ENCODE measurements around the gene NTN1.

Gene NTN1

DNA sequence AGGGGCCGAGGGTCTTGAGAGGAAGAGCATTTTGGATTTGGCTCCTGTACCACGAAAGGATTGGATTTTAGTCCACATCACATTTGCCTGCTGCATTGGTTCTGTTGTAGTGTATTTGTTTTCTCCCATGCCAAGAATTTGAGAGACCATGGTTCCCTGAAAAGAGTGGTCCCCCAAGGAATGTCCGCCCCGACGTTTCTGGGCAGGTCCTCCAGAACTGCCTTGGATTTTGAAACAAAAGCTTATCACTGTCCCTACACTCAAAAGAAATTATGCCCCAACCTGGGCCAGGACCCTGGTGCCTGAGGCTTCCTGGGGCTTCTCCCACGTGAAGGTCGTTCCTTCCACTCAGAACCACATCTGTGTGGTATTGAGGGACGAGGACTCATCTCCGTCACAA is 10.8 kb downstream of the NTN1 start:
- no peak for FAIRE-seq
- no peak for DNase-seq (ENCODE audit: insufficient read length, low spot score)

DNA sequence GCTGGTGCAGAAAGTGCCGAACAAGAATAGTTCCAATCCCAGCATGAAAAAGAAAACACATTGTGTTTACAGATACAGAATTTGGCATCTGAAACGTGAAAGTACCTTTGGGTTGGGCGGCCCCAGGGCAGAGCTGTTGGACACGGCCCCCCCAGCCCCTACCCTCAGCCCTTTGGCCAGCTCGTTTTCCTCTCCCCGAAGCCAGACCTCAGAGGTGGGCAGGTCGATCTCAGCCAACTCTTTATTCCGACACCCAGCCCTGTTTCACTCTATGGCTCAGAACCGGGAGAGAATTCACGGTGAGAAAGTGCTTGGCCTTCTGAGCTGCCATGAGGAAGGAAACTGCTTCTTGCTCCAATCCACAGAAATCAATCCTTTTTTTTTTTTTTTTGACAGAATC is 11.3 kb downstream of the NTN1 start:
- DNase-seq (ENCODE audit: insufficient read length, low spot score), result no peak
- FAIRE-seq, result no peak

DNA sequence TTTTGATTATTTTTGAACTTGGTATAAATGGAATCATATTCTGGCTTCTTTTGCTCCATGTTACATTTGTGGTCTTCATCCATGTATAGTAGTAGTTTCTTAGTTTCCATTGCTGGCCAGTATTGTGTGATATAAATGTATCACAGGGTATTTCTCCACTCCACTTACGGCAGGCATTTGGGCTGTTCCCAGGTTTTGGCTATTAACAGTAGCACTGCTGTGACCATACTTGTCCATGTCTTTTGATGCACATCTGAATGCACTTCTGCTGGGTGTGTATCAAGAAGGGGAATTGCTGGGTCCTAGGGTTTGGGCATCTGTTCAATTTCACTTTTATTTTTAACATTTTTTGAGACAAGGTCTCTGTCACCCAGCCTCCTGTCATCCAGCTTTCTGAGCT is 13.9 kb downstream of the NTN1 start:
- no peak for DNase-seq (ENCODE audit: insufficient read length, low spot score)
- no peak for FAIRE-seq

DNA sequence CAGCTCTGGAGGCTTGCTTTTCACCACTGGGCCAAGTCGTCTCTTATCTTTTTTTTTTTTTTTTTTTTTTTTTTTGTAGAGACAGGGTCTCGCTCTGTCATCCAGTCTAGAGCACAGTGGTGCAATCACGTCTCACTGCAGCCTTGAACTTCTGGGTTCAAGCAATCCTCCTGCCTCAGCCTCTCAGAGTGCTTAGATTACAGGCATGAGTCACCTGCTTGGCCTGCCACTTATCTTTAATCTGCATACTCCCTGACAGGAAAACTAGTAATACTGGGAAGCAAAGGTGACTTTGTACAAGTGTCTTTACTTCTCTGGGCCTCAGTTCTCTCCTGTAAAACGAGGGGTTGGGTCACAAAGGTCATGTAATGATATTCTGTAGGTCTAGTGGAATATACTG is 15.0 kb downstream of the NTN1 start:
- FAIRE-seq (peak; percentile 42), DNase-seq (ENCODE audit: insufficient read length, low spot score) (no peak)

DNA sequence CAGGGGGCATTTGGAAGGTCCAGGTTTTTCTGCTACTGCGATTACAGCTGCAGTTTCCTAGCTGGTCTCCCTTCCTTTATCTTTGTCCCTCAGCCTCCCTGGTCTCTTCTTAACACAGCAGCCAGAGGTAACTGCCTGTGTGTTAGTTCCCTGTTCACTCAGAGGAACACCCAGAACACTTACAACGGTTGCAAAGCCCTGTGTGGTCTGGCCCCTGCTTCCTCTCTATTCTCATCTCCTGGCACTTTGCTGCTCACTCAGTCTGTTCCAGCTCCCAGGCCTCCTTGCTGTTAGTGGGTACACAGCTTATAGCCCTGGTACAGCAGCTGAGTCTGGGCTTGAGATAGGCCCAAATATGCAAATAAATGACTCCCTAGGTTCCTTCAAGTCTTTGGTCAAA is 16.4 kb downstream of the NTN1 start:
- DNase-seq (ENCODE audit: insufficient read length, low spot score), result no peak
- FAIRE-seq, result no peak

DNA sequence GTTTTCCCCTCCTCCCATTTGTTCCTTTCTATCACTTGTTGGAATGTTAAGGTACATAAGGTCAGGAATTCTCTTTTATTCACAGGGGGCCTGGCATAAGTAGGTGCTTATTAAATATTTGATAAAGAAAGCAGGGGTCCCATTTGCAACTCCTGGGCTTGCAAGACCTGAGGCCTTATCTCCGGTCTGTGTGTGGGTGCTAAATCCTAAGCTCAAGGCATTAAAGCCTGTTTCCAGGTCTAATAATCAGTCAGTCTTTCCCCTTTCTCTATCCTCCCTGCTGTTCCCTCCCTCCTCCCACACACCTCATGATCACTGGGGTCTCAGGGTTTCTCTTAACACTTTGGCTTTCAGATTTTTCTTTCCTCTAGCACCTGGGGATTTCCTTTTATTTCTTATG is 17.1 kb downstream of the NTN1 start:
- DNase-seq (ENCODE audit: insufficient read length, low spot score) (no peak), FAIRE-seq (no peak)

DNA sequence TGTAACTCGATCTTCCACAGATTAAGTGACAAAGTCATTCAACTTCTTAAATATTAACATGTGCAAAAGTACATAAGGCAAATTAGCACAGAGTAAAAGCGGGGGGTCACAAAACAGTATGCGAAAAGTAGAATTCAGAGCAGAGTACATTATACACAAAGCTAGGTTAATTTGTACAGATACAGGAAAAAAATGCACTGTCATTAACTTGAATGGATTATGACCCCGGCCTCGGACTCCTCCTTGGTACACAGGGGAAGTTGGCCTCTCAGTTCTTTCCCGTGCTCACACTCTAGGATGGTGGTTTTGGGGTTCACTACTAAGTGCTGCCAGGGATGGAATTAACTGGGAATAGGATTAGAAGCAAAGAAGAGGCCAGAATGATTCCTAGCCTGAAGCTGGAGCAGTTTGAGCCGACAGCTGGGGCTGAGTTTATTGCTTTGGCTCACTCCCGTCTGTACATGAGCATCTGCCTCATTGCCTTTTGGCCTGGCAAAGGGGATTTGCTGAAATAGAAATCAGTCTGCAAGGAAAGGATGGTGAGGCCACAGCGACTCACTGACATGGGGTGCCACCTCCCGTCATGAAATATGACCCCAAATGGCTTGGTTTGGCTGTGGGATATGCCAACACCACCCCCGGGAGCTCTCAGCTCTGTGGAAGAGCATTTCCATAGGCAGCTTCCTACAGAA is 23.6 kb downstream of the NTN1 start:
- DNase-seq (ENCODE audit: insufficient read length, low spot score) (no peak), FAIRE-seq (no peak)

DNA sequence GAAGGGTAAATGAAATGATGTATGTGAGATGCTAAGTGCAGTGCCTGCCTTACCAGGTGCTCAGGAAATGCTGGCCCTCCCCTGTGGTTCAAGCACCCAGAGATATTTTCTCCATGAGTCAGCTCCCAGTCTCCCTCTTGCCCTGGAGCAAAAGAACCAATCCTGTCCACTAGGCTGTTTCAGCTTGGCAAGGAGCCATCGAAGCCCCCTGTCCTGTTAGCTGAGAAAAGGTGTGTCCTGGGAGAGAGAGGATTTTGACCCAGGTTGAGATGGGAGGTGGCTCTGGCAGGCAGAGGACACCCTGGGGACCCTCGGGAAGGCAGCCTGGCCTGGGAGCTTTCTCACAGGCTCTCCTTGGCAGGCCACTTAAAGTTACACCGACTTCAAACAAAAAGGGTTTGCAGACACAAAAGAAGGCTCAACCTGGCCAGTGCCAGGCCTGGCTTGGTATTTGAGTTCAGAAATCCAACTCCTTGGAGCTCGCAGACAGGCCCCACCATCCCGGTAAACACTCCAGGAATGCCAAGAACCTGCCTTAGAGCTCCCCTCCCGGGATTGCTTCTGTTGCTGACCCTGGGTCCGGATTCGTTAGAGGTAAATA is 29.6 kb downstream of the NTN1 start:
- DNase-seq (ENCODE audit: insufficient read length, low spot score), result peak; percentile 94
- FAIRE-seq, result peak; percentile 26

DNA sequence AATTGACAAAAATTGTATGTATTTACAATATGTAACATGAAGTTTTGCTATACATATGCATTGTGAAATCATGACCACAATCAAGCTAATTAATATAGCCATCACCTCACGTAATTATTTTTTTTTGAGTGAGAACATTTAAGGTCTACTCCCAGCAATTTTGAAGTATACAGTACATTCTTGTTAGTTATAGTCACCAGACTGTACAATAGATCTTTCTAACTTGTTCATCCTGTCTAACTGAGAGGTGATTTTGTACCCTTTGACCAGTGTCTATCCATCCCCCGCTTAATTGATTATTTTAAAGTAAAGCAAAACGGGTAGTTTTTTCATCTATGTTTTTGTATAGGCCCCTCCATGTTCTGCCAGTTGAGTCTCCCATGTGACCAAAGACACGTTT is 30.3 kb downstream of the NTN1 start:
- DNase-seq (ENCODE audit: insufficient read length, low spot score) (no peak), FAIRE-seq (no peak)

DNA sequence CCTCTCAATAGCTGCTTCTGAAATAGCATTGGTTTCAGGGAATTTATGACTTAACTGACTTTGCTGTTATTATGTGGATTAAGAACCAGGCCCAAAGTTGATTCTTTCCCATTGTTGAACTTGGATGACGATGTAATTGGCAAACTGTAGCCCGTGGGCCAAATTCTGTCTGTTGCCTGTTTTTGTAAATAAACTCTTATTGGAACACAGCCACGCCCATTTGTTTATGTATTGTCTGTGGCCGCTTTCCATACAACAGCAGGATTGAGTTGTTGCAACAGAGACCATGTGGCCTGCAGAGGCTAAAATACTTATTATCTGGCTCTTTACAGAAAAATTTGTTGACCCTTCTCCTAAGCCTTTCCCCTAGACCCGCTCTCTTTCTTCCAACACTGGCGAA is 31.6 kb downstream of the NTN1 start:
- no peak for DNase-seq (ENCODE audit: insufficient read length, low spot score)
- FAIRE-seq, result no peak

DNA sequence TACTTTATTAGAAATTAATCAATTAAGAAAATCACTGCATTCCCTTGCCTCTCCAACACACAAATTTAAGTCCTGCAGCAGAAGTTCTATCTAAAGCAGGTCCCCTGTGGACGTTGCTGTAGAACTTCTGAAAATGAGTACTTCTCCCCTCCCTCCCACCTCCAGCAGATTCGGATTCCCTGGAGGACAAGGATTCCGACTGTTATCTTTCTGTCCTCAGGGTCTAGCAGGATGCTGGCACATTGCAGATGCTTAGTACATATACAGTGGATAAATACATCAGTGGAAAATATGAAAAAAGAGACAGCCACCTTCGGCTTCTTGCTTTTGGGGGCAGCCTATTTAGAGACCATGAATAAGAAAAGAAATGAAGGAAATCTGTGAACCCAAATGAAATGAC is 32.1 kb downstream of the NTN1 start:
- DNase-seq (ENCODE audit: insufficient read length, low spot score) (no peak), FAIRE-seq (no peak)

DNA sequence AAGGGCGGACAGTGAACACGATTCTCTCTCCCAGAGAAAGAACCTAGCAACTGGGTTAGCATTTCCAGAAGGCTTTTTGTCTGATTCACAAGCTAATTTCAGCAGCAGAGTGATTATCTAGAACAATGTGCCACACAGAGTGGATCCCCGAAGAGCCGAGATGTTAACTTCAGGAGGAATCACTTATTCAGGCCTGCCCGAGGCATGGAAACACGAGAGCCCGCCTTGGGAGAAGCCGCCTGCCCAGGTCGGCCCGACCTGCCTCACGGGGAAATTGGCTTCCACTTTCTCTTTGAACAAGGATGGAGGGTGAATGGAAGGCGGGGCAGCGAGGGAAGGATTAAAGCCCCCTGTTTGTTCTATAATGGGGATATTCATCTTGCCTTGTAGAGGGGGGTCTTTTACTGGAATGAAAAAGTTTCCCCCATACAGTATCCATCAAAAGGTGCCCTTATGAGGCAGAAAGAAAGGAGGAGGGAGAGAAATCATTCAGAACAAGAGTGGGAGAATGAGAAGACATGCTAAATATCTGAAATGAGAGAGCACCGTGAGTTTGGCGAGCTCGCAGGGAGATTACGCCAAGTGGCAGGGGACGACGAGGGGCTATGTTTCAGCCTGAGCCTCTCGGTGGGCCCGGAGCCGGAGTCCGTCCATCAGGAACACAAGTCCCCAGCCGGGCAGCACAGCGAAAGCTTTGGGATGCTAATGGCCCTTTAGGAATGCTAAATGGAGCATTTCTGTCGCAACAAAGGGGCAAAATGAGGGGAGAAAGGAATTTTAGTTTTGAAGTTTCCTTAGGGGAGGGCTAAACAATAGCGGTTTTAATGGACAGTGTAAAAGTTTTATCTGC is 33.0 kb downstream of the NTN1 start:
- FAIRE-seq, result no peak

DNA sequence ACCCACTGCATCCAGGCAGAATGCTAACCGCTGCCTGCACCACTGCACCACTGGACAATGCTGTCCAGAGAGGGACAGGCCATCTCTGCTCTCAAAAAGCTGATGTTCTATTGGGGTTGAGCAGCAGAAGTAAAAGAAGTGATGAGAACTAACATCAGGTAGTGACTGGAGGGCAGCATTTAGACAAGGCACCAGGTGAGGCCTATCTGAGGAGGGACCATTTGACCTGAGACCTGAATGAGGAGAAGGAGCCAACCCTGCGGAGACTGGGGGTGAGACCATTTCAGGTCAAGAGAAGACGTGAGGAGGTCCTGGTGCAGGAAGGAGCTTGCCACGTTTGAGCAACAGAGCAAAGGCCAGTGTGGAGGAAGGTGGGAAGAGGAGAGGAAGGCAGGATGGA is 34.0 kb downstream of the NTN1 start:
- no peak for DNase-seq (ENCODE audit: insufficient read length, low spot score)
- no peak for FAIRE-seq

More for the DNA sequence above, 33.0 kb downstream of the NTN1 start:
- DNase-seq (ENCODE audit: insufficient read length, low spot score), result no peak

DNA sequence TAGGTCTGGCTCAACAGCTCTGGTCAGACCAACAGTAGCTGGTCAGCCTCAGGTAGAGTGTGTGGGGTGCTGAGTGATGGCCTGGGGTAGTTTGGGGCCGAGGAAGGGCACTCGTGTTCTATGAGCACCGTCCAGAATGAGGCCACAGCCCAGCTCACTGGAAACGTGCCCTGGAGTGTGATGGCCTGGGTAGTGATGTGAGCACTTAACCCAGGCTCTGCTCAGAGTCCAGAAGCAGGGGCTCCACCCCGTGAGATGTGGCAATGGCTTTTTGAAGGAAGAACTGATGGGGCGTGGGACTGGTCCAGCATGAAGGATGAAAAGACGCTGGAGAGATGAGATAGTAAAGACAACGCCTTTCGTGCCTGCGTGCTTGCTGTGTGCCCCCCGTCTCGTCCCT is 35.3 kb downstream of the NTN1 start:
- no peak for FAIRE-seq
- DNase-seq (ENCODE audit: insufficient read length, low spot score), result no peak

DNA sequence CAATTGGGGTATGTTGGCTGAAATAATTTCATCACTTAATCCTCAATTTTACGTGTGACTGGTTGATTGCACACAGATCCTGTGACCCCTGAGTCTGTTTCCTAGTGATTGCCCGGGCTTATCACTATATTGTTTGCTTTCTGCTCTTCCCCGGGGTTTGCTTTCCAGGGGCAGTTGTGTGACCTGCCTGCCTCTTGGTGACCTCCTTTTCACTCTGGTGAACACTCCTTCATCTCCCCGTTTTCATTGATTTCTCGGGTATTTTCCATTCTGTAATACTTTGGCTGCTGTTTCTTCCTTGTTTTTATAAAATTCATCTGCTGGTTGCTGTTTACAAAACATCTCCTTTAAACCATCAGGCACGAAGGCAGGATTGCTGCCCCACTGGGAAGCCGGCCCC is 36.0 kb downstream of the NTN1 start:
- DNase-seq (ENCODE audit: insufficient read length, low spot score) (no peak), FAIRE-seq (no peak)

DNA sequence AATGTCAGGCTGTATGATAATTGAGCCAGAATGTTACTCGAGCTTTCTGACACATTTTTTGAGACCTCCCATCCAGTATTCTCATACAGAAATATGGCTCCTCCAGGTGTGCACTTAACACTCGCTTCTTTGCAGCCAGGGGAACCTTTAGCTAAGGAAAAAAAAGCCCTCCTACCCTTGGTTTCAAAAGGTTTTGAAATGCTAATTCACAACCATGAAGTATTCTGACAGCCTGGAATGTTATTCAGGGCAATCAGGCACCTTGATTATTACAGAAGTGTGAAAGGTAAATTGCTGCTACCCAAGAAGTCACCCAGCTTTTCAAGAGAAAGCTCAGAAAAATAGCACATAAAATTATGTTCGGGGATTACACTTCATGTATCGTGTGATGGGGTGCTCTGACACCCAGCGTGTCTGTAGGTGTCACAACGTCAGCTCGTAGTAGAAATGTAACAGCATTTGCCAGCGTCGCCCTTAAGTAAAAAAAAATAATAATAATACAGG is 41.1 kb downstream of the NTN1 start:
- no peak for DNase-seq (ENCODE audit: insufficient read length, low spot score)
- FAIRE-seq, result no peak

DNA sequence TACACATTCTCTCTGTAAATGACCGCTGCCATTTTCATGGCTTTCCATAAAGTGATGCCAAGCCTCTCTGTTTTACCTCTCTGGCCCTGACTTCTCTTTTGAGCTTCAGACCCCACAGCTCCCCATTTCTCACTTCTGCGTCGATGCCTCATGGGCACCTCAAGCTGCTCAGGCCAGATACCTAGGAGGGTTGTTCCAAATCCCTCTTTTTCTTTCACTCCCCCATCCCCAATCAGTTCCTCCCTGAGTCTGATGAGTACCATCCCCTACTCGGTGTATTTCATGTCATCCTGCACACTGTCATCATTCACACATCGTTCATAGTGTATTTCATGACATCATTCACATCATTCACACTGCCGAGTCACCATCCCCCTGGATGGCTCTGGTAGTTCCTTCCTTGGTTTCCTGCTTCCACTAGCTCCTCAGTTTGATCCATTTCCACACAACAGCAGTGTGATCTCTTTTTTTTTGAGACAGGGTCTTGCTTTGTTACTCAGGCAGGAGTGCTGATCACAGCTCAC is 43.1 kb downstream of the NTN1 start:
- DNase-seq (ENCODE audit: insufficient read length, low spot score) (no peak), FAIRE-seq (no peak)

DNA sequence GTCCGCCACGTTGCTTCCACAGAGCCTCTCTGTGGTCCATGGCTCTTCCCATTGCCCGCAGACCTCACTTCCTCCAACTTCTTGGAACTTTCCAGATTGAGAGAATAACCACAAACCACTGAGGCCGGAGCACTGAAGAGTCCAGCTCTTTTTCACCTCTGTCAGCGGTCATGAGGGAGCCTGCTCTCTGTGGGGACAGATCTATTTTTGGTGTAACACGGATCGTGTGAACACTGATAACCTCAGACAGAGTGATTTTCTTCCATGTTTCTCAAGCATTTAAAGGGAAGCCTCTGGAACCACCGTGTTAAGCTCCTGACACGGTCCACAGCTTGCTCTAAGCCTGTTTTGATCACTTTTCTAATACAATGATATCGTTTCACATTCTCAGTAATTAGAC is 49.7 kb downstream of the NTN1 start:
- no peak for DNase-seq (ENCODE audit: insufficient read length, low spot score)
- no peak for FAIRE-seq

DNA sequence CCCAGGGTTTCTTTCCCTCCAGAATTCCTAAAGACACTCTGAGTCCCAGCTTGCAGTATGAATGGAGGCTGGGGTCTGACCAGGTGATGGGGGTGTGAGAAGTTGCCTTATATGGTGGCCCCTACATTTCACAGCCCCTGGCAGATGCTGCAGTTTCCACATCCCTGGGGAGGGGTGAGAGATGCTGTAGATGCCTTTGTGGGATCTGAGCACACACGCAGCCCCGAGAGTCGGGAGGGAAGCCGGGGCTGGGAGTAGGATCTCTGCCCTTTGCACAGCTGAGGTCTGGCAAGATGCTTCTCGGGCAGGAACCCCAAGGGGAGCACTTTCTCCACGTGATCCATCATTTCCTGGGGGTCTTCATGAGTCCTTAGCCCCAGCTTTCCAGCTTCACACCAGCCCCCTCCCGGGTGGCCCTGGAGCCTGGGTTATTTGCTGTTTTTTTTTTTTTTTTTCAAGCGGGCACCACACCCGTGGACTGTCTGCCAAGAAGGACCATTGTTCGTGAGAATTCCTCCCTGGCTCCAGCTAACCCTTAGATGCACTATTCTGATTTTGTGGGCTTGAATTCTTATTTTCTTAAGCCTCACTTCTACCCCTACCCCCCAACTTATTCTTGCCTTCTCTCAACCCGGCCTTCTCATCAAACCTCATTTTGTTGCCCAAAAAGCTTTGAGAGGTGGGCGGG is 50.6 kb downstream of the NTN1 start:
- no peak for DNase-seq (ENCODE audit: insufficient read length, low spot score)
- no peak for FAIRE-seq

DNA sequence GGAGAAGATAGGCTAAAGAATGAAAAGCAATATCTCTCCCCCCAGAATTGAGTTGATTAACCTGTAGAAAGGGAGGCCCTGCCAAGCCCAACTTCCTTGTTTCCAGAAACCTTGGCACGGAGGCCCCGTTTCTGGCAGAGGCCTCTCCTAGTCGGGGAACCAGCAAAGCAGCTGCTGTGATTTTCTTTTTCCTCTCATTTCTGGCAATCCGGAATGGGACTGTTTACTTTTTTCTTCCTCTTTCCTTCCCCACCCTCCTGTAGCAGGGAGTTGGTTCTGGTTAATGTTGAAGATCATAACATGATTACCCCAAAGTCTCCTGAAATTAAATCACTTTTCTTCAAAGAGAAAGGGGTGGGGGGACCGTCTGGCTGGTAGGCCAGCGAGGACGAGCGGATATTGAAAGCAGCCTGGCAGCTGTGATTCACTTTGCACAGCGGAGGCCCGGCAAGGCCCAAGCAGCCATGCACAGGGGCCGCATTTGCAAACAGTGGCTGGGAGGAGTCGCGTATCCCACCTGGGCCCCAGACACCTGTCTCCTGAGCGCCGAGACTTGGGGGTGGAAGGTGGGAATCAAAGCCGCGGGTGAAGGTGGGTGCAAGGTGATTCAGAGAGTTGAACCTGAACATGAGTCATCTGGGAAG is 51.5 kb downstream of the NTN1 start:
- FAIRE-seq (no peak), DNase-seq (ENCODE audit: insufficient read length, low spot score) (no peak)
